Lower leg skin (tissue), 4 donors: ENCODE results near the gene ZNF236. TPM values are rescaled to one million over a fixed set of nuclear protein-coding genes. Genes with fewer than 3 reads are reported as not detected.

Source experiments
- DNase-seq, 2 donors: peaks; one replicate each; pipeline ENCODE4 v3.0.0-alpha.2; 2019; ENCODE audit warnings: low spot score in 2 of 2
- H3K4me3 ChIP-seq: fragments of 200-600 bp; sonication (generic); 2 replicates; pipeline ENCODE4 v1.5.1; 2017; ENCODE audit warnings: mild to moderate bottlenecking, low read depth; ENCODE audit not compliant: poor library complexity, severe bottlenecking
- POLR2A ChIP-seq, 2 donors: fragments of 450-650 bp; IDR thresholded peaks; one replicate each; pipeline ENCODE4 v1.6.1; 2016 to 2017; ENCODE audit warnings: antibody characterized with exemption in 2 of 2, mild to moderate bottlenecking in 1 of 2, moderate library complexity in 1 of 2
- WGBS, 2 donors: methylation state at CpG; one replicate each; pipeline ENCODE4 v1.1.5; 2018; 5-methylcytosine and 5-hydroxymethylcytosine counted together
- intact Hi-C: fragments of 100-400 bp; cut with DNase I; formaldehyde crosslinking; loops from one replicate; pipeline ENCODE4 v1.15.0; 2023; ENCODE audit warnings: low total_unique reads
- total RNA-seq, 4 donors: library from RNA; depleted of rRNA; stranded (reverse); fragments of >200 nt; gene quantifications; one replicate each; pipeline ENCODE4 v1.1.0, GENCODE V29; 2016
- TF ChIP-seq, protein P1 (sequence below), 3 donors: fragments of 450-650 bp; IDR thresholded peaks; one replicate each; pipeline ENCODE4 v1.5.1; 2016; ENCODE audit warnings: antibody characterized with exemption in 3 of 3, mild to moderate bottlenecking in 3 of 3, moderate library complexity in 2 of 3

ZNF236 gene
- total RNA-seq, 4 donors from 2014 or later = 8.9 to 15.2 (median 11.8) TPM

DNA sequence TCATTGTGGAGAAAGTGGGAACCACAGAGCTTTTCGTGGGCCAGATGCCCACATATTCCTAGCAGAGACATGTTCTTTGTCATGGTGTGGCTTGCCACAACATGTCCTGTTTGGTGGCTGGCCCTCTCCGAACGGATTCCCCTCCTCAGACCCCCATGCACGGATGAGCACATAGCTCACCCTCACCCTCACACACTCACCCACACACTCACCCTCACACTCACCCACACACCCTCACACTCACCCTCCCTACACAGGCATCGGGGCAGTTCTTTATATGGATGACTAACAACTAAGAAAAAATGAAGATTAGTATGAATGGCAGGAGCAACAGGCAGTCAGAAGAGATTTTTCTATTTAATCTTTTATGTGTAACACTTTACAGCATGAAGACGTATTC lies 149.9 kb downstream of the ZNF236 start:
- no peak overlapping the region for H3K4me3 ChIP-seq
- intact Hi-C loops = no loop called here
- DNase-seq = no peak
- no peak for TF ChIP-seq POLR2A (IDR thresholded peaks at IDR 0.05)
- TF ChIP-seq, protein P1, sequence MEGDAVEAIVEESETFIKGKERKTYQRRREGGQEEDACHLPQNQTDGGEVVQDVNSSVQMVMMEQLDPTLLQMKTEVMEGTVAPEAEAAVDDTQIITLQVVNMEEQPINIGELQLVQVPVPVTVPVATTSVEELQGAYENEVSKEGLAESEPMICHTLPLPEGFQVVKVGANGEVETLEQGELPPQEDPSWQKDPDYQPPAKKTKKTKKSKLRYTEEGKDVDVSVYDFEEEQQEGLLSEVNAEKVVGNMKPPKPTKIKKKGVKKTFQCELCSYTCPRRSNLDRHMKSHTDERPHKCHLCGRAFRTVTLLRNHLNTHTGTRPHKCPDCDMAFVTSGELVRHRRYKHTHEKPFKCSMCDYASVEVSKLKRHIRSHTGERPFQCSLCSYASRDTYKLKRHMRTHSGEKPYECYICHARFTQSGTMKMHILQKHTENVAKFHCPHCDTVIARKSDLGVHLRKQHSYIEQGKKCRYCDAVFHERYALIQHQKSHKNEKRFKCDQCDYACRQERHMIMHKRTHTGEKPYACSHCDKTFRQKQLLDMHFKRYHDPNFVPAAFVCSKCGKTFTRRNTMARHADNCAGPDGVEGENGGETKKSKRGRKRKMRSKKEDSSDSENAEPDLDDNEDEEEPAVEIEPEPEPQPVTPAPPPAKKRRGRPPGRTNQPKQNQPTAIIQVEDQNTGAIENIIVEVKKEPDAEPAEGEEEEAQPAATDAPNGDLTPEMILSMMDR (IDR thresholded peaks at IDR 0.05) = no peak
- WGBS, 2 donors = 59 to 73% methylated on average over 6 of the region's 6 CpGs

DNA sequence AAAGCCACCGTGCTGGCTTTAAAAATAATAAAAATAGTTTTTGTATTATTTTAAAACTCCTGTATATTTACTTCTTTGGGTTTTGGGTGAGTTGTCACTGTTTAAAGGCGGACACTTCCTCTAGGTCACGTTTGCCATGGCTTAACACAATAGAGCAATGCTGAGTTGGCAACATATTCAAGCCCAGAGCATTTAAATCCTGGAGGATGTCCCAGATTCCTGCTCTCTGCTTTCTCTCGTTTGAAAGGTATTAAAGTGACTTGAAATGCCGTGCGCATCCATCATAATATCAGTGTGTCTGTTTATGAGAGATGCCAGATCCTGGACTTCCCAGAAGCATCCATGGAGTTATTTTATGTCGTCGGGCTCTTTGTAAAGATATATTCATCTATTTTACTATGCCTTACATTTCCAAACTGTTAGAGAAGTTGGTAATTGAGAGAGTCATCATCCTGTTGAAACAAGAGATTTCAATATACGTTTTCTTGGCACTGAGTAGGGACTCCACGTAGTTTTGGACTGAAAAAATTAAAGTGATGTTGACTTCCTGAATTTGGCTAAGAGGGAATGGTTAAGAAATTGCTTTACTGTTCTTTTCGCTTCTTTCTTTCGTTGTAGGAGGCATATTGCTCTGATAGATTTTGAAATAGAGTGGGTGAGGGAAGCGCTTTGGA lies 150.6 kb downstream of the ZNF236 start:
- WGBS, 2 donors = 43 to 48% methylated on average over 13 of the region's 13 CpGs
- intact Hi-C loops = no loop called here
- H3K4me3 ChIP-seq = no peak overlapping the region
- no peak for TF ChIP-seq POLR2A (IDR thresholded peaks at IDR 0.05)
- TF ChIP-seq, protein P1 (IDR thresholded peaks at IDR 0.05) = no peak
- DNase-seq = no peak

DNA sequence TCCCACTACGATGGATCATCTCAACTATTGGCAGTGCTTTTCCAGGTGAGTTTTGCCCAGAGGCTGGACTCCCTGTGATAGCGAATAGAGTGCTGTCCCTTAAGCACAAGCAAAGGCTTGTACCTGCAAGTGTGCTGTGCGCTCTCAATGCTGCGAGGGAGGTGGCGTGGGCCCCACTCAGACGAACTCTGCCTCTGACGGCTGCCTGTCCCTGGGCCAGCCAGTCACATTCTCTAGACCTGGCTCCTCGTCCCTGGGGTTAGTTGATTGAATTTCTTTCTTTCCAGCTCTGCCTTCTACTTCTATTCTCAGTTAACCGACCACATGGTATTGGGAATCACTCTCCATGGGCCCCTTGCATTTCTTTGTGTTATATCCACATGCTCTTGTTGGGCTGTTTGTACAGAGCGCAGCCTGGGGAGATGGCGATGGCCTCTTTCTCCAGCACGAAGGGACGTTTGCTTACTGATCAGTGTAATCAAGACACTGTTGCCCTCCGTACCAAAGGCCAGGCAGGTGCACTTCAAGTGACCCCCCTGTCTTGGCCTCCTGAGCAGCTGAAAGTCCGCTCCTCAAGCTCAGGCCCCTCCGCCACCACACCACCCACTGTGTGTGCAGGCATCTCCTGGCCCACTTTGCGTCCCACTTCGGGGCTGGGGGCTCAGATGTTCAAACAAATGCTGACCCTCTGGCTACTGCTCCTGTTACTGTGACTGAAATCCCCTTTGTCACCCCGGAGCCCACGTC lies 151.3 kb downstream of the ZNF236 start:
- 80 to 81% methylated on average over 20 of the region's 20 CpGs for WGBS, 2 donors
- no peak for TF ChIP-seq POLR2A (IDR thresholded peaks at IDR 0.05)
- TF ChIP-seq, protein P1 (IDR thresholded peaks at IDR 0.05) = no peak
- peak in 1 of 2 donors; percentile 72 for DNase-seq
- H3K4me3 ChIP-seq = no peak overlapping the region
- intact Hi-C loops = no loop called here

DNA sequence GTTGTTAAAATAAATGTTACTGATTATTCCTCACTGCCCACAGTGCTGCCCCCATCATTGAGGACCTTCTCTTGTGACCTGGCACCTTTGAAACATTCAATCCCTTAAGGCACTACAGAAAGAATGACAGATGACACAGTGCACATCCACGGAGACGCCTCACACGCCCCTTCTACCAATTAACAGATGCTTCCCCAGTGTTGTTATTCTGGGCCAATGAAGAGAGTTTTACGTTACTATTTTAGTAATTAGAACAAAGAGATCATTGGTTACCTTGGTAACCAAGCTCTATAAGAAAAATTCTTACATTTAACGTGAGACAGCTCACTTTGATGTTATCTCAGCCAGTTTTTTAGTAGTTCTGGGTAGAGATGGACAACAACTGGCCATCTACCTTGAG lies 152.0 kb downstream of the ZNF236 start:
- no peak for TF ChIP-seq POLR2A (IDR thresholded peaks at IDR 0.05)
- TF ChIP-seq, protein P1 (IDR thresholded peaks at IDR 0.05) = no peak
- 79 to 84% methylated on average over 5 of the region's 5 CpGs for WGBS, 2 donors
- intact Hi-C loops = no loop called here
- no peak for DNase-seq
- H3K4me3 ChIP-seq = no peak overlapping the region

DNA sequence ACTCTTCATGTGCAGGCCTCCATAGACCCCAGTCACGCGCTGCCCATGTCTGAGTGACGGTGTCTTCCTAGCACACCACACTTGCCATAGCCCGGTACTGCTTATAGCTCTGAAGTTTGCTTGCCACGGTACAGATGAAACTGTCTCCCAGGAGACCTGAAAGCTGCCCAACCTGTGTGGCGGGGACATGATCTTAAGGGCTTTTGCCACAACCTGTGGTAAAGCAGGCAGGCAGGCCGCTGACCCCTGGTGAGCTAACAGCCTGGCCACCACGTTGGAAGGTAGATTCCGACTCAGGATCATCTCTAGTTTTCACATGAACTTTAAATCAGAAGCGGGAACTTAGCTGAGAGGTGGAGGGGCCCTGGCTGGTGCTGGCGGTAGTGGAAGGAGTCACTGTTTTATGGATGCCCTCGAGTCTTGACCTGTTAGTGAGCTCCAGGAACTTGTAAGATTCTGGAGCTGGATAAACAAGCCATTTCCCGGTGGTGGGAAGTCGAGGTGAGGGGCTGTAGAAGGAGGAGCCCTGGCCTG lies 153.3 kb downstream of the ZNF236 start:
- intact Hi-C loops = no loop called here
- 85 to 89% methylated on average over 14 of the region's 14 CpGs for WGBS, 2 donors
- H3K4me3 ChIP-seq = no peak overlapping the region
- DNase-seq = peak in 1 of 2 donors; percentile 66
- TF ChIP-seq, protein P1 (IDR thresholded peaks at IDR 0.05) = no peak
- TF ChIP-seq POLR2A (IDR thresholded peaks at IDR 0.05) = no peak
